Hepatic stellate cell (primary cell): ENCODE results near the gene GAD2.

Experiments used
- DNase-seq: peaks from one replicate; pipeline ENCODE4 v3.0.0; 2011; ENCODE audit warnings: low spot score

The GAD2 gene

DNA sequence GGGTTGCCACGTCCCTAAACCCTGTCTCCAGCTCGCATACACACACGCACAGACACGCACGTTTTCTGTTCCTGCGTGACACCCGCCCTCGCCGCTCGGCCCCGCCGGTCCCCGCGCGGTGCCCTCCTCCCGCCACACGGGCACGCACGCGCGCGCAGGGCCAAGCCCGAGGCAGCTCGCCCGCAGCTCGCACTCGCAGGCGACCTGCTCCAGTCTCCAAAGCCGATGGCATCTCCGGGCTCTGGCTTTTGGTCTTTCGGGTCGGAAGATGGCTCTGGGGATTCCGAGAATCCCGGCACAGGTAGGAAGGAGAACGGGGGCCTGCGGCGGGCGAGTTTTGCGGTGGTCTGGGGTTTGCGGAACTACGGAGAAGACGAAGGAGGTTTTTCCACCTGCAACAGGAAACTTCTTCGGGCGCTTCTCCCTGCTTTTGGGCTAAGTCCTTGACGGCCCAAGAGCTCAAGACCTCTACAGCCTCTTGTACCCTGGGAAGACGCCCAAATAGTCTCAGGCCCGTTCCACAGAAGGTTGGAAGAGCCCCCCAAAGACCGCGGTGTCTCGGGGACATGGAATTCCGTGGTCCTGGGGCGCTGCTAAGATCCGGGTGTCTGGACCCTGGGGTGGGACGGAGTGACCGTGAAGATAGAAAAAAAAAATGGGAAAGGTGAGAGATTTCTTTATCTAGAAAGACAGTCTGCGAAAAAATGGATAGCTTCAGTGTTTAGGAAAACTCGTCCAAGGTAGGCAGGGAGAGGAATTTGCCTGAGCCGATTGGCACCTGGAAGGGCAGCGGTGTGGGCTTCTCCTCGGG, at the start of gene GAD2:
TSS of gene GAD2 (plus strand) at position 190 of the 811 bp plus-strand sequence. CDS start at position 226, 36 bp downstream.
- no peak for DNase-seq

DNA sequence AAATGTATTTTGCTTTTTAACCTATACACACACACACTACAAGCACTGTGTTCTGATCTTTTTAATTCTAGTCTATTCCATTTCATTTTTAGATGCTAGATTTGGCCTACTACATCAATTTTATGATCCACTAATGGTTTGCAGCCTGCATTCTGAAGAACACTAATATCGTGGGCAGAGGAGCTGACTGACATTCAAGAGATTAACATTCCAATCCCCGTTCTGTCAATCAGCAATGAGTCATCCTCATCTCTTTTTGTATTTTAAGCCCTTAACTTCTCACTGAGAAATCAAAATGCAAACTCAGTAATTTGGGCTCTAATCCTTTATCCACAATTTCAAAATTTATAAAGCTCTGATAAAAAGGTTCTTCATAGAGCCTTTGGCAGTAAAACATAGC, 47.1 kb upstream of the GAD2 start:
- no peak for DNase-seq

DNA sequence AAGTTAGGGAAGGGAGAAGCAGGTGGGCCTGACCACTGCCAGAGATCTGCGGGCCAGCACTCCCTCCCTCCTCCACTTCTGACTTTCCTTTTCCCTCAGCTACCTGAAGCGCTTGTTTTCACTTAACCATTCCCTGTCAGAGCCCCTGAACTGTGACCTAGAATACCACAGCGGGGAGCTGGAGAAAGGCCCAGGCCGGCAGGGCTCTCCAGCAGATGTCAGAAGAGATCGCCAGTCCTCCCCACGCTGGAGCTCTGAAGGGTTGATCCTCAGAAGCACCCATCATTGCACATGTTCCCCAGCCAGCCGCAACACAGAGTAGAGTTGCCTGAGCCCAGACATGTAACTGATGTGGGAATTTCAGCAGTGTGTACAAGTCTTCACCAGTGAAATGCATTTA, 44.4 kb upstream of the GAD2 start:
- DNase-seq: no peak

DNA sequence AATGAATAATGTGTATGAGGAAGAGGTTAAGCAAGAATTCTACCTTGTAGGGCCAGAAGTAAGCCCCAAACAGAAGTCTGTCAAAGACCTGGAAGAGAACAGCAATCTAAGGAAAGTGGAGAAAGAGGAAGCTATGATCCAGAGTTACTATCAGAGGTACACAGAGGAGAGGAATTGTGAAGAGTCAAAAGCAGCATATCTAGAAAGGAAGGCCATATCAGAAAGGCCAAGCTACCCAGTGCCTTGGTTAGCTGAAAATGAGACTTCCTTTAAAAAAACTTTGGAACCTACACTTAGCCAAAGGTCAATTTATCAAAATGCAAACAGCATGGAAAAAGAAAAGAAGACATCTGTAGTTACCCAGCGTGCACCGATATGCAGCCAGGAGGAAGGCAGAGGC, 42.7 kb upstream of the GAD2 start:
- DNase-seq: no peak

DNA sequence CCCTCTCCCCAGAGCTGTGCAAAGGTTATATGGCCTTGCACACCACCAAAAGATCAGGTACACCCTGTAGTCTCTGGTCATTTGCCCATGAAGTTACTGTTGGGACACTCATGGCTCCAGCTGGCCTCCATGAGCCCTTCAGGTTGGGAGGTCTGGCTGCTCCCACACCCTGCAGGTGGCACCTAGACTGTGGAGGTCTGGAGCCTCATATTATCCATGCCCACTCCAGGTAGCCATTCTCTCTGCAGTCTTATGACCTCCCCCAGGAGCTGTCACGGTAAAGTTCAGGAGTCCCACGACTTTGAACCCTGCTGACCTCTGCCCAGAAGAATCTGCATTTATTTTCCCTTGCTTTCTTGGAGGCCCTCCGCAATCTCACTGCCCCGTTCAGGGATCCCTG, 39.2 kb upstream of the GAD2 start:
- no peak for DNase-seq

DNA sequence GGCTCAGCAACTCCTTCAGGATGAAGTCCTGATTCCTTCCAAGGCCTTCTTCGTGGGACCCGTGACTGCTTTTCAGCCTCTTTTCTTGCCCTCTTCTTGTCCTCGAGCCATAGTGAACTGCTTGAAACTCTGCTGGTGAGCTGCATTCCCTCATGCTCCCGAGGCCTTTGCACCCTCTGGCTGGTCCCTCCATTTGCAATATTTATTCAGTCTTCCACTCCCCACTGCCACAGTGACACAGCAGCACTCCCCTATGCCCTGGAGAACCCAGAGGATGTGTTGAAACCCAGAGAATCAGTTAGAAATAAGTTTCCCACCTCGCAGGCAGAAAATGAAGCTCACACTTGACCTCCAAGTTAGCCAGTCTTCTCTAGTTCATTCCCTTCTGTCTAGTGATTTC, 22.3 kb upstream of the GAD2 start:
- DNase-seq: no peak

DNA sequence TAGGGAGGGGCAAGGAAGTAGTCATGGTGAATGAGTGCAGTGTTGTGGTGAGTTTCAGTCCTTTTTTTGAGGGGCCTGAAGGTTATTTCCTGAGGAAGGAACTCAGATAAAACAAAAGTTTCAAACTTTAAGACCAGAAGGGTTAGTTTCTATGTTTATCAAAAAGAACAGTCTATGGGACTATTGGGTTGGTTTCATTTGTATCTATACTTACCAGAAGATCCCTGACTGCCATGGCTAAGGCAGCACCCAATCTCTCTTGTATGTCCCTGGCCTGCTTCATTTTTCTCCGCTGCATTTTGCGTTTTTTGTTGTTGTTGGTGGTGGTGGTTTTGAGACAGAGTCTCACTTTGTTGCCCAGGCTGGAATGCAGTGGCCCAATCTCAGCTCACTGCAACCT, 19.3 kb upstream of the GAD2 start:
- no peak for DNase-seq

DNA sequence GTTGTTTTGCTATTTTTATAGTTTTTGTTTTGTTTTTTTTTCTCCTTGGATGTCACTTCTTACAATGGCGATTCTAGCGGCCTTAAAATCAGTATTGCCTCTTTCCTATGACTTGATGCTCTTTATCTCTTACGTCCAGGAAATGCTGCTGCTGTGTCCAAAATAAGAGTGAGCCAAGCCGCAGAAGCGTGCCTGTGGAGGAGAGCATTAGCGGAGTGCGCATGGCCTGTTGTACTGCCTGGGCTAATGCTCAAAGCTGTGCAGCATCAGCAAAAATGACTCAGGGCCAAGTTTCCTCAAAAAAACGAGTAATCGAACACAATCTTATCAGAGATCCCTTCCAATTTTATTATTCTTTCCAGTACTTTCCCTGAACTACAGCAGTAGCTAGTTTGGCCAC, 18.5 kb upstream of the GAD2 start:
- DNase-seq: no peak

DNA sequence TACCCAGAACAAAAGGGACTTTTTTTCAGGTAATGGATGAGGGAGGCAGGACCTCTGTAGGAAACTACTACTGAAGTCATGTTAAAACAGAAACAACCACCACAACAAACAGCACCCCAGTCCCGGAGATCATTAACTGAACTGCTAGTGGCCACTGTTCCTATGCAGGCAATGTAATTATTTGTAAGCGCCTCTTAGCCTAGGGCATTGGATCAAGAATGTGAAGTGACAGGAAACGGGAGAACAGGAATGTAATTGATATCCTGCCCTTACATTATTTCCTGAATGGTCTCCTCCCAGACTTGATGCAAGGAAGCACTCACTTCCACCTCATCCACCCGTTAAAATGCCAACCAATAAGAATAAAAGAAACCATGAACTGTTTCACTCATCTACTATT, 16.7 kb upstream of the GAD2 start:
- no peak for DNase-seq

DNA sequence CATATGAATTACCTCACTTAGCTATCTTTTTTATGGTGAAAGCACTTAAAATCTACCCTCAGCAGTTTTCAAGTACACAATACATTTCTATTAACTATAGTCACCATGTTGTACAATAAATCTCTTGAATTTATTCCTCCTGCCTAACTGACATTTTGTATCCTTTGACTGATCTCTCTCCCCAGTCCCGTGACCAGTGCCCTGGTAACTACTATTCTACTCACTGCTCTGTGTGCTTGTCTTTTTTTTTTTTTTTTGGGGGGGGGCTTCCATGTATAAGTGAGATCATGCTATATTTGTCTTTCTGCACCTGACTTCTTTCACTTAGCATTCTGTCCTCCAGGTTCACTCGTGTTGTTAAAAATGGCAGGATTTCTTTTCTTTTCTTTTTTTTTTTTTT, 11.4 kb upstream of the GAD2 start:
- DNase-seq: no peak

DNA sequence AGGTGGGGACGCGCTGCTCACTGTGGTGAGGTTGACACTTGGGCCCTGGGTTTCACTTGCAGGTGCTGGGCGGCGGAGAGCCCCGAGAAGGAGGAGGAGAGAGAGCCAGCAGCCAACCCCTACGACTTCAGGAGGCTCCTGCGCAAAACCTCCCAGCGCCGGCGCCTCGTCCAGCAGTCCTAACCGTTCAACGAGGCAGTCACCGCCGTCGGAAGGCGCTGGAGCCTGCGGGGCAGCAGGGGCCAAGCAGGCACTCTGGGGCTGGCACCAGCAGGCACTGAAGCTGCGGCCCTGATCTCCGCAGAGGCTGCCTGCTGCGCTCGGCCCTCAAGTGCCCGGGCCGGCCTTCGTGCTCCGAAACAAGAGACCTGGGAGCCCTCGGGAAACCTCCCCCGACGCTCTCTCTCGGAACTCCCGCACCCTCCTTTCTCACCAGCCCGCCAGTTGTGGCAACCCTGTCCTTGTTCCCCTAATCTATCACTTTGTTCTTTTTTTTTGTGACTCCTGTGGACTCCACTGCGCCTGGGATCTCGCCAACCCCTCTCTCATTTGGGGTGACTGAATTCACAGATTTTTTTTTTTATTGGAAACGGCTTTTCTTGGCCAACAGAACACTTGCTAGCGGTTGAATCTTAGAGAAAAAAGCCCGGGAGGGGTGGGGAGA, 4.7 kb upstream of the GAD2 start:
- no peak for DNase-seq

DNA sequence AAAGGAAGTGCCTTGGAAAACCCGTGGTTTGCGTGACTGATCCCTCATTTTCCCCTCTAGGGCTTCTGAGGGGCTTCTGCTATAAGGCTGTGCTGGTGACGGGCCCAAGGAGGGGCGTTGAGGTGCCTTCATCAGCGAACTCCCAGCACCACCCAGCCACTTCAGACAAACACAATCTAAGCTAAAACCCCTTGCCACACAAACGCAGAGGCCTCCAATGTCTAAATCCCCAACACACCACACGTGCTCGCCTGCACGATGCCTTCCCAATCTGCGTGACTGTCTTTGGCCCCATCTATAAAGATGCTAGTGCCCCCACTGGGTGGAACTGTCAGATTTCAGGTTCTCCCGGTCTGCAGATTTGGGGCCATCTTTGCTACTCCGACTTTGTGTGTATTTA, 4.1 kb upstream of the GAD2 start:
- no peak for DNase-seq

DNA sequence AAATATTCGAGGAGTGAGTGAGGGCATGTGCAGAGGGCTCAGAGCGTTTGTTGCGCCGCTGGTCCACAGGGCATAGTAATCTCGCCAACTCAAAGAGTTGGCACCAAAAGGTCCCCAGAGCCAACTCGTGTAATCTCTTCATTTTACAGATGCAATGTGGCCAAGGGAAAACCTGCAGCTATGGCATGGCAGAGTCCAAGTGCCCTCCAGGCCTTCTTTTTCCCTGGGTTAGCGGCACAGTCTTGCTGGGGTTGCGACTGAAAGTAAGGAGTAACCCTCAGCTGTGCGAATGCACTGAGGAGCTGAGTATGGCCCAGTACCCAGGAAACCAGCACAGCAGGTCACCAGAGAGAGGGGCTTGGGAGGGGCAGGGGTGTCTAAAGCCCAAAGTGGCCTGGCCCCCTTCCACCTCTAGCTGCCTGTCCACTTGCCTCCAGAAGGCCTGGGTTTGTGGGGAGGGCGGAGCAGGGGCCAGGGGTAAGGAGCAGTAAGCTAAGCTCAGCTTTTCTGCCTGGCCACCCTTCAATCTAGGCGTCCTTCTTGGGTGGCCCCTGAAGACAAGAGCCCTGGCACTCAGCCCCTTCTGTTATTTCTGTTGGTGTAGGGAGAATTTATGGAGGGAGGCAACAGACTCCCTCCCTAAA, 3.3 kb upstream of the GAD2 start:
- no peak for DNase-seq

DNA sequence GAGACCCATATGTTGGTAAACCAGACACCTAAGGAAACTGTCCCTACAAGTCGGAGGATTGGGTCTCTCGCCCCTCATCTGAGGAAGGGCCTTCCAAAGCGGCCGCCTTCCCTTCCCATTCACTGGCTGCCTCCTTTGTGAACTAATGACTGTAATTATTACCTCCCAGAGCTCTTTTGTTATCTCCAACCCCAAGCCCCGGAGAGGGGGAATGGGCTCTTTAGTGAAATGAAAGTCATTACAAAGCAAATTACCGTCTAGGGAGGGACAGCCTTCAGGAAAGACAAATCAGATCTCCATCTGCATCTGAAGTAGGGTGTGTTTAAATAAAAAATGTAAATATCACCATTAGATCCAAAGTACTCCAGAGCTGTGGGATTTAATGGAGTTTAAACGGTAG, 2.6 kb upstream of the GAD2 start:
- no peak for DNase-seq

DNA sequence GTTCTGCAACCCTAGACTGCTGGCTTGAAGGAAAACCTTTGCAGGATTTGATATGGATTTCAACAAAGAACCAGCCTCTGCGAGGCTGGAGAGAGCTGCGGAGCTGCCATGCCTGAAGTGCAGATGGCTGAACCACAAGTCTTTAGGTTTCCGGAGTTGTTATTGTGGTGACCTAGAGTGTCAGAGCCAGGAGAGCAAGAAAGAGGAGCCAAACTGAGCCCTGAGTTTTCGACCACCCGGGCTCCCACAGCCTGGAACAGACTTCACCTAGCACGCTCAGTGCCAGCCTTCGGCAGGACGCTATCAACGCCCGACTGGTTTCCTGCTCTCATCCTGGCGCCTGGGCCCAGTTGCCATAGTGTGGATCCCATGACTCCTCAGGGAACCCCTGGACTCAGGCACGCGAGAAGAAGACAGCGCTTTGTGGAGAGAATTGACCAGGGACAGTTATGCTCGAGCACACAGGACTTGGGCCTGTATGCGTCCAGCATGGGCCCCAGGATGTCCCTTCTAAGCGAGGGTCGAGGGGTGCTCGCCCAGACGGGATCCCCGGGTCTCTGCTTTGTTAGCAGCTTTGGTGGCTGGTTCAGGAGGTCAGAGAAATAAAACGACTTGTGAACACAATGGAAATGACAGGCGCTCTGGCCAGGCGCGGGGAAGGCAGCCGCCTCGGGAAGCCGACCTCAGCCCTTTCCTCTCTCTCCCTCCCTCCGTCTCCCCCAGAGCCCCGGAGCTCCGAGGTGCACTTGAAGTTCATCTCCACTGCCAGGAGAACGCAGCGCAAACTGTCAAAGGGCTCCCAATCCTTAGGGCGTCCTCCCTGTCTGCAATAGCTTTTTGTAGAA, 1.8 kb upstream of the GAD2 start:
- DNase-seq: no peak

DNA sequence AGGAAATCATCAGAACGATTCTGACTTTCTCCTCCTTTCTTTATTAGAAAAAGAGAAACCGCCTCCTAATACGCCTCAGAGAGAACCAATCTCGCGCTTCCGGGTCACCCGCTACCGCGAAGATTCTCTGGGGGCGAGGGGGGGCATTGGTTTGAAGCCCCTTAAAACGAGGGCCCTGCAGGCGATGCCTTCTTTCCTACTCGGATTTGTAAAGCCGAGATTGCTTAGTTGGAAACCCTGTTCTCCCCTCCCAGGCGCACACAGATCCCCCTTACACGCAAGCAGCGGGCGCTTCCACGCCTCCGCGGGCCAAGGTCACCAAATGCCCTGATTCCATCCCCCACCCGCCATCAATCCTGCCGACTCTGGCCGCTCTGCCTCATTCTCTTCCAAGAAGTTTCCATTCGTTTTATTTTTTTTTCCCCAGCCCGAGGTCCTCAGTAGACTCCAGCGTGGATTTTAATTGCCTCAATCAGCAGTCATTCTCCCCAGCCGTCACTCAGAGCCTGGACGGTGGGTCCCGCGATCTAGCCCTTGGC, 1.1 kb upstream of the GAD2 start:
- DNase-seq: no peak

DNA sequence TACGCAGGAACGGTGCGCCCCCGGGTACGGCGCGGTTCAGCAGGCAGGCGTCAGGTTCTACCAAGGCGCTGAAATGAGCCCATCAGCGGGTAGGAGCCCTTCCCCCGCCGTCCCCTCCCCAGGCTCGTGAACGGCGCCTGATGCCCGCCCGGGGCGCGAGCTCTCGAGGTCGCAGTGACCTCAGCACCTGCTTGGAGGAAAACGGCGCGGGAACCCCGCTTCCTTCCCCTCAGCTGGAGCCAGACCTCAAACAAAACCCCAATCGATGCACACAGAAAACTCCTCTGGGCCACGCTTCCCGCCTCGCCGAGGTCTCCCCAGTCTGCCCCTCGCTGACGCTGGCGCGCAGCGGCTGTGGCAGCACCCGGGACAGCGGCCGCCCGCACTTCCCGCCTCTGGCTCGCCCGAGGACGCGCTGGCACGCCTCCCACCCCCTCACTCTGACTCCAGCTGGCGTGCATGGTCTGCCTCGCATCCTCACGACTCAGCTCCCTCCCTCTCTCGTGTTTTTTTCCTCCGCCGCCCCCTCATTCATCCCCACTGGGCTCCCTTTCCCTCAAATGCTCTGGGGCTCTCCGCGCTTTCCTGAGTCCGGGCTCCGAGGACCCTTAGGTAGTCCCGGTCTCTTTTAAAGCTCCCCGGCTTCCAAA, 514 bp upstream of the GAD2 start:
- DNase-seq: no peak

DNA sequence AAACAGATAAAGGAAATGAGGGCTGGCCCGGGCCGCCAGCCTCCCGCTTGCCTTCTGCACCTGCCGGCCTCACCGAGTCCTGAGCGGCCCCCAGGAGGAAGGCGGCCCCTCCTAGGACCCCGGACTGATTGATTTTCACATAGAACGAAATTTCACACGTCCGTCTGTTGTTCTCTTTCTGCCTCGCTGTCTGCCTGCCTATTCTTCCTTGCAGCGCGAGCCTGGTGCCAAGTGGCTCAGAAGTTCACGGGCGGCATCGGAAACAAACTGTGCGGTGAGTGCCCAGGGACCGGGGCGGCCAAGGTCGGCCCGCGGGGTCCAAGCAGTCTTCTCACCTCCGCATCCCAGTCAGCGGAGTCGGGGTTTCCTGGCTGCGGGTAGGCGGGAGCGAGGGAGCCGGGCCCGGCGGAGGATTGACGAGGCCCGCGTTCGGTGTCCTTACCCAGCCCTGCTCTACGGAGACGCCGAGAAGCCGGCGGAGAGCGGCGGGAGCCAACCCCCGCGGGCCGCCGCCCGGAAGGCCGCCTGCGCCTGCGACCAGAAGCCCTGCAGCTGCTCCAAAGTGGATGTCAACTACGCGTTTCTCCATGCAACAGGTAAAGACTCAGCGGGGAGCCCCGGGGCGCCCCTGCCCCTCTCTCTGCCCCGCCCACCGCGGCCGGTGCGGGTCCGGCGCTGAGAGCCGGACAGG, 967 bp downstream of the GAD2 start:
- no peak for DNase-seq

DNA sequence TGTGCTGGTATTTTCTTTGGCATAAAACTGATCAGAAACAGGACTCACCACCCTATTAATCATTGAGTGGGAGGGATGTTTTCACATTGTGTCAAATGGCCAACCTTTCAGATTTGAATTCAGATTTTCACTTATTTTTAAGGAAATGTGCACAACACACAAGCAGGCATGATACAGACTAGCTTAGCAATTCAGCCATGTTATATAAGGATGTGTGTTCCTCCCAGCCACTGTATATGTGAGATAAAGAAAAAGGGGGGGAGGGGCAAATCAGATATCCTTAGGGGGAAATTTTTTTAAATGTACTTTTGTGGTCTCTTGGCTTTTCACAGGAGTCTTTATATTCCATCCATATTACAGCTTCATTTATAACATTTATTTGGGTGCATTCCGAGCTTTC, 3.1 kb downstream of the GAD2 start:
- no peak for DNase-seq

DNA sequence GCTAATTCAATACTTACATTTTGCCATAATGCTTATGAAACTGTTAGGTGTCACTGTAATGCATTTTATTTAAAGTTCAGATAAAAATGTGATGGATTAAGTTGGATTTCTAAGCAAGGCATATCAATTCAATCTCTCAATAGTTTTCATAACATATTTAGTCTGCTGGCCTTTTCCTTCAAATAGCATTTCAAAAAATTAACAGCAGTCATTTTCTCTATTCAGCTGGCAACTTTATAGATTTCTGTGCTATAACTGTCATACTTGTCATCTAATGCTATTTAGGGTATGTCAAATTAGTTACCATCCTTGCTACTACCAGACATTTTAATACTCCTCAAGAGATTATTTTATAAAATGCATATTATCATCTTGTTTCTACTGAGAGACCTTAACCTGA, 4.3 kb downstream of the GAD2 start:
- no peak for DNase-seq

DNA sequence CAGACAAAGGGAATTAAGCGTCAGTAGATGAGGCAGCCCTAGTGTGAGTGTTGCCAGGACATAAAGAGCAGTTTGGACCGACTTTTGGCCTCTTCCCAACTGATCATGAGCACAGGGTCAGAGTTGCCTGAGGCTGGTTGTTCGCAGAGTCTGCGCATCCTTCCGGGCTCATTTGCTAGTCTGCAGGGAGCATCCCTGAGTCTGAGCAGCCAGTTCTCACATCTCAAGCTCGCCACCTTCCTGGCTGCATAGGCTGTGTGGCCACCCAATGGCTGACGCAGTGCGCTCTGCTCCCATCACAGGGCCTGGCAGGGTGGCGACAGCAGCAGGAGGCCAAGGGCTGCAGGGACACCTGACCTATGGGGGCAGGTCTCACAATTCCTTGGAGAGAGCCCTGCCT, 5.0 kb downstream of the GAD2 start:
- DNase-seq: no peak
